HUES64 (cell line): ENCODE data around the gene PLP1.
"Not testable (repeated sequence)": the region's sequence is repeated elsewhere in the genome, so short reads cannot be mapped to it uniquely, and the experiment has no call there.

Experiments
- H3K27ac ChIP-seq: 2 replicates; pipeline ENCODE4 v1.7.0; 2013; ENCODE audit warnings: low read depth, low read length, inconsistent platforms
- H3K27me3 ChIP-seq: 2 replicates; pipeline ENCODE4 v1.6.1; 2013; ENCODE audit warnings: mild to moderate bottlenecking, low read length; ENCODE audit not compliant: insufficient read depth
- H3K36me3 ChIP-seq: 2 replicates; pipeline ENCODE4 v1.6.1; 2013; ENCODE audit warnings: mild to moderate bottlenecking, low read length; ENCODE audit not compliant: insufficient read depth
- H3K4me1 ChIP-seq: 2 replicates; pipeline ENCODE4 v1.6.1; 2013; ENCODE audit warnings: mild to moderate bottlenecking, low read length, moderate library complexity; ENCODE audit not compliant: insufficient read depth
- H3K4me3 ChIP-seq: 2 replicates; pipeline ENCODE4 v1.5.1; 2013; ENCODE audit warnings: mild to moderate bottlenecking, low read length, moderate library complexity
- H3K9ac ChIP-seq: 2 replicates; pipeline ENCODE4 v1.6.1; 2013; ENCODE audit warnings: mild to moderate bottlenecking, low read depth, low read length
- H3K9me3 ChIP-seq: 2 replicates; pipeline ENCODE4 v1.6.1; 2013; ENCODE audit warnings: low read depth, low read length; ENCODE audit not compliant: insufficient read depth
- WGBS: fragments of 150-250, 120-280 bp; methylation state at CpG from one replicate; pipeline ENCODE4 v1.1.7; 2013; ENCODE audit warnings: missing lambda C conversion rate; 5-methylcytosine and 5-hydroxymethylcytosine counted together

PLP1 gene

GRCh38 chrX:103747163-103747562 is 29.5 kb upstream of the PLP1 start:
- peaks cover 43% of the 10 kb centered on the region for H3K36me3 ChIP-seq
- peak overlapping the region; percentile 85; the same call in 1 of the 2 replicates for H3K4me3 ChIP-seq
- H3K4me1 ChIP-seq = peaks cover 10% of the 10 kb centered on the region; the same call in 1 of the 2 replicates
- WGBS = 71% methylated on average over 2 of the region's 2 CpGs
- H3K9ac ChIP-seq = no peak overlapping the region
- no peak overlapping the region for H3K27ac ChIP-seq
- no peaks in the 10 kb centered on the region for H3K9me3 ChIP-seq
- no peaks in the 10 kb centered on the region for H3K27me3 ChIP-seq

GRCh38 chrX:103754401-103754800 is 22.2 kb upstream of the PLP1 start:
- H3K27me3 ChIP-seq = no peaks in the 10 kb centered on the region
- no peaks in the 10 kb centered on the region for H3K4me1 ChIP-seq
- H3K4me3 ChIP-seq = no peak overlapping the region
- H3K36me3 ChIP-seq = peaks cover 75% of the 10 kb centered on the region
- no peaks in the 10 kb centered on the region for H3K9me3 ChIP-seq
- H3K9ac ChIP-seq = no peak overlapping the region
- H3K27ac ChIP-seq = no peak overlapping the region
- WGBS = 89% methylated on average over 4 of the region's 4 CpGs

- Histone ChIP-seq H3K27ac (no peak overlapping the region), H3K9me3 (no peaks in the 10 kb centered on the region), H3K4me3 (no peak overlapping the region), H3K36me3 (peaks cover 59% of the 10 kb centered on the region), H3K9ac (no peak overlapping the region), H3K27me3 (no peaks in the 10 kb centered on the region), H3K4me1 (peaks cover 4% of the 10 kb centered on the region; the same call in 1 of the 2 replicates)
- WGBS = 95% methylated on average over 3 of the region's 3 CpGs
Observed at GRCh38 chrX:103756736-103757135, 19.9 kb upstream of the PLP1 start.

- H3K4me3 ChIP-seq = no peak overlapping the region
- H3K9ac ChIP-seq = no peak overlapping the region
- H3K4me1 ChIP-seq = peaks cover 4% of the 10 kb centered on the region; the same call in 1 of the 2 replicates
- no CpG with 5 or more reads among the region's 1 CpG for WGBS
- no peaks in the 10 kb centered on the region for H3K9me3 ChIP-seq
- H3K27me3 ChIP-seq = no peaks in the 10 kb centered on the region
- peaks cover 45% of the 10 kb centered on the region for H3K36me3 ChIP-seq
- no peak overlapping the region for H3K27ac ChIP-seq
Observed at GRCh38 chrX:103758555-103758954, 18.1 kb upstream of the PLP1 start.

GRCh38 chrX:103763541-103763940 is 13.1 kb upstream of the PLP1 start:
- not testable (repeated sequence) for H3K9me3 ChIP-seq, H3K27ac ChIP-seq, H3K9ac ChIP-seq, H3K27me3 ChIP-seq, H3K4me3 ChIP-seq
- H3K4me1 ChIP-seq = peaks cover 16% of the 10 kb centered on the region
- WGBS = 60% methylated on average over 5 of the region's 5 CpGs
- peaks cover 14% of the 10 kb centered on the region; the same call in 1 of the 2 replicates for H3K36me3 ChIP-seq

GRCh38 chrX:103766813-103767555 is 9.7 kb upstream of the PLP1 start:
- Histone ChIP-seq H3K9ac (peak overlapping the region; percentile 60; the same call in 1 of the 2 replicates), H3K4me1 (peaks cover 12% of the 10 kb centered on the region), H3K27ac (peak overlapping the region; percentile 86), H3K4me3 (peak overlapping the region; percentile 47)
- H3K27me3 ChIP-seq, H3K9me3 ChIP-seq, H3K36me3 ChIP-seq: not testable (repeated sequence)
- WGBS = 14% methylated on average over 7 of the region's 9 CpGs

- no peaks in the 10 kb centered on the region for H3K9me3 ChIP-seq
- H3K27ac ChIP-seq = no peak overlapping the region
- H3K27me3 ChIP-seq = no peaks in the 10 kb centered on the region
- H3K4me3 ChIP-seq = no peak overlapping the region
- no peak overlapping the region for H3K9ac ChIP-seq
- WGBS = 92% methylated on average over 3 of the region's 3 CpGs
- H3K4me1 ChIP-seq = no peaks in the 10 kb centered on the region
- H3K36me3 ChIP-seq = peaks cover 17% of the 10 kb centered on the region
Observed at GRCh38 chrX:103773445-103773844, 3.2 kb upstream of the PLP1 start.

GRCh38 chrX:103774070-103774642 is 2.5 kb upstream of the PLP1 start:
- no peak overlapping the region for H3K4me3 ChIP-seq
- no peak overlapping the region for H3K9ac ChIP-seq
- H3K27ac ChIP-seq = no peak overlapping the region
- 89% methylated on average over 6 of the region's 6 CpGs for WGBS
- no peaks in the 10 kb centered on the region for H3K9me3 ChIP-seq
- peaks cover 24% of the 10 kb centered on the region for H3K36me3 ChIP-seq
- no peaks in the 10 kb centered on the region for H3K27me3 ChIP-seq
- H3K4me1 ChIP-seq = no peaks in the 10 kb centered on the region; the same call in 1 of the 2 replicates

GRCh38 chrX:103779141-103779789 is 2.6 kb downstream of the PLP1 start:
- Histone ChIP-seq H3K27me3 (no peaks in the 10 kb centered on the region), H3K4me3 (no peak overlapping the region), H3K36me3 (peaks cover 63% of the 10 kb centered on the region), H3K9ac (no peak overlapping the region), H3K4me1 (no peaks in the 10 kb centered on the region; the same call in 1 of the 2 replicates), H3K9me3 (no peaks in the 10 kb centered on the region), H3K27ac (no peak overlapping the region)
- WGBS = 94% methylated on average over 5 of the region's 6 CpGs

GRCh38 chrX:103780336-103781061 is 3.9 kb downstream of the PLP1 start:
- Histone ChIP-seq H3K27ac (no peak overlapping the region), H3K27me3 (no peaks in the 10 kb centered on the region), H3K4me3 (no peak overlapping the region), H3K4me1 (no peaks in the 10 kb centered on the region; the same call in 1 of the 2 replicates), H3K9ac (no peak overlapping the region), H3K9me3 (no peaks in the 10 kb centered on the region), H3K36me3 (peaks cover 68% of the 10 kb centered on the region)
- 94% methylated on average over 10 of the region's 10 CpGs for WGBS

GRCh38 chrX:103781062-103781402 is 4.4 kb downstream of the PLP1 start:
- Histone ChIP-seq H3K9me3 (no peaks in the 10 kb centered on the region), H3K4me1 (no peaks in the 10 kb centered on the region; the same call in 1 of the 2 replicates), H3K27me3 (no peaks in the 10 kb centered on the region), H3K36me3 (peaks cover 73% of the 10 kb centered on the region), H3K4me3 (no peak overlapping the region), H3K27ac (no peak overlapping the region), H3K9ac (no peak overlapping the region)
- 76% methylated on average over 3 of the region's 4 CpGs for WGBS
